NCI-H128 (cell line): Measurements from ENCODE around the gene GRHL1.
A peak's percentile ranks its signal among the peaks of the same experiment; 100 is the strongest.
"Not testable (repeated sequence)": the region's sequence is repeated elsewhere in the genome, so short reads cannot be mapped to it uniquely, and the experiment has no call there.

ENCODE experiments used
- DNase-seq: peaks from one replicate; lab custom pipeline; 2025; ENCODE audit not compliant: unreplicated experiment; lab: John Stamatoyannopoulos, UW

GRHL1 gene

GRCh38 chr2:10019602-10020400, 68.3 kb downstream of the GRHL1 start:
- DNase-seq = no peak

GRCh38 chr2:10022041-10022421, 70.5 kb downstream of the GRHL1 start:
- no peak for DNase-seq

GRCh38 chr2:10022445-10022844, 71.0 kb downstream of the GRHL1 start:
- DNase-seq = no peak

GRCh38 chr2:10022966-10023662, 71.6 kb downstream of the GRHL1 start:
- DNase-seq = no peak

- no peak for DNase-seq
Observed at GRCh38 chr2:10026940-10027569, 75.6 kb downstream of the GRHL1 start.

- no peak for DNase-seq
Observed at GRCh38 chr2:10027660-10028330, 76.3 kb downstream of the GRHL1 start.

- DNase-seq = no peak
Observed at GRCh38 chr2:10028407-10028987, 77.0 kb downstream of the GRHL1 start.

- DNase-seq = no peak
Observed at GRCh38 chr2:10028988-10029874, 77.7 kb downstream of the GRHL1 start.

- DNase-seq = no peak
Observed at GRCh38 chr2:10029875-10030223, 78.4 kb downstream of the GRHL1 start.

- peak; percentile 33 for DNase-seq
Observed at GRCh38 chr2:10030311-10030736, 78.8 kb downstream of the GRHL1 start.

- DNase-seq = not testable (repeated sequence)
Observed at GRCh38 chr2:10030798-10031197, 79.3 kb downstream of the GRHL1 start.

- no peak for DNase-seq
Observed at GRCh38 chr2:10031886-10032745, 80.6 kb downstream of the GRHL1 start.

- DNase-seq = no peak
Observed at GRCh38 chr2:10032746-10033105, 81.2 kb downstream of the GRHL1 start.

GRCh38 chr2:10033251-10034006, 81.9 kb downstream of the GRHL1 start:
- DNase-seq = no peak

- no peak for DNase-seq
Observed at GRCh38 chr2:10034333-10035052, 83.0 kb downstream of the GRHL1 start.

GRCh38 chr2:10035053-10035422, 83.5 kb downstream of the GRHL1 start:
- DNase-seq = no peak

- no peak for DNase-seq
Observed at GRCh38 chr2:10035633-10036032, 84.1 kb downstream of the GRHL1 start.
